Measurements from ENCODE around the gene TNFRSF21.

DNA sequence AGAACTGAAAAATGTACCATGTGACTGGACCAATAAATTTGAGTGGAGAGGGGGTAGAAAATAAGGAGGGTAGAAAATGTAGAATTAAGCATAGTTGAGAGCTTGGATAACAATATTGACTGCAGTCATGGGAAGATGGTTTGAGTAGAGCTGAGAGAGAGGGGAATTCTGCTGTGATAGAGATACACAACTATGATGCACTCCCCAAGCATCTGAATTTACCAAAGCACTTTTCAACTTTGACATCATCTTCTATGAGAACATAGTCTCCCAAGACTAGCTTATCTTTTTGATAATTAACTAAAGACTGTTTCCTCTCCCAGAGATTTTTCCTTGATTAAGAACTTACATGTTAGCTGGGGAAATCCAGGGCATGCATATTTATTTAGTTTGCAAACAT lies 103.1 kb downstream of the TNFRSF21 start:
- TF ChIP-seq, protein P1, sequence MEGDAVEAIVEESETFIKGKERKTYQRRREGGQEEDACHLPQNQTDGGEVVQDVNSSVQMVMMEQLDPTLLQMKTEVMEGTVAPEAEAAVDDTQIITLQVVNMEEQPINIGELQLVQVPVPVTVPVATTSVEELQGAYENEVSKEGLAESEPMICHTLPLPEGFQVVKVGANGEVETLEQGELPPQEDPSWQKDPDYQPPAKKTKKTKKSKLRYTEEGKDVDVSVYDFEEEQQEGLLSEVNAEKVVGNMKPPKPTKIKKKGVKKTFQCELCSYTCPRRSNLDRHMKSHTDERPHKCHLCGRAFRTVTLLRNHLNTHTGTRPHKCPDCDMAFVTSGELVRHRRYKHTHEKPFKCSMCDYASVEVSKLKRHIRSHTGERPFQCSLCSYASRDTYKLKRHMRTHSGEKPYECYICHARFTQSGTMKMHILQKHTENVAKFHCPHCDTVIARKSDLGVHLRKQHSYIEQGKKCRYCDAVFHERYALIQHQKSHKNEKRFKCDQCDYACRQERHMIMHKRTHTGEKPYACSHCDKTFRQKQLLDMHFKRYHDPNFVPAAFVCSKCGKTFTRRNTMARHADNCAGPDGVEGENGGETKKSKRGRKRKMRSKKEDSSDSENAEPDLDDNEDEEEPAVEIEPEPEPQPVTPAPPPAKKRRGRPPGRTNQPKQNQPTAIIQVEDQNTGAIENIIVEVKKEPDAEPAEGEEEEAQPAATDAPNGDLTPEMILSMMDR (conservative IDR thresholded peaks at IDR 0.05; ENCODE audit: low read depth, low read length) = no peak
- TF ChIP-seq EZH2phosphoT487 (IDR thresholded peaks at IDR 0.05; ENCODE audit: borderline replicate concordance, low read length) (no peak), EZH2 (IDR thresholded peaks at IDR 0.05; ENCODE audit: low read length, unreplicated experiment) (no peak)
